Pancreas (tissue), 10 donors: ENCODE data around the gene MYL10. TPM values are rescaled to one million over a fixed set of nuclear protein-coding genes. Genes with fewer than 3 reads are reported as not detected.
A peak's percentile ranks its signal among the peaks of the same experiment; 100 is the strongest.

ENCODE experiments used
- ATAC-seq, 4 donors: fragments of 200-7000 bp; cut with Tn5 transposase; one replicate each; pipeline versions ENCODE4 v1.8.0 to v1.9.1; 2020; ENCODE audit warnings: mild to moderate bottlenecking in 4 of 4, moderate library complexity in 4 of 4
- DNase-seq, 6 donors: peaks; one replicate each; pipeline ENCODE4 v3.0.0-alpha.2; 2020
- FAIRE-seq: peaks from 2 replicates; lab custom pipeline; 2012; peaks lifted over from hg19 to GRCh38; lab: Jason Lieb, UNC
- H3K27ac ChIP-seq, 4 donors: fragments of 200-600 bp; sonication (generic); 1 replicate in 3 of 4; 2 replicates in 1 of 4; pipeline versions ENCODE4 v1.5.0 to v1.8.0; 2020
- H3K27me3 ChIP-seq, 4 donors: fragments of 200-600 bp; one replicate each; pipeline ENCODE4 v1.8.0; 2021
- H3K36me3 ChIP-seq, 3 donors: fragments of 200-600 bp; sonication (generic) in 1 of 3; one replicate each; pipeline versions ENCODE4 v1.5.0 to v1.8.0; 2020 to 2021
- H3K4me1 ChIP-seq, 3 donors: fragments of 200-600 bp; one replicate each; pipeline ENCODE4 v1.8.0; 2021
- H3K4me3 ChIP-seq, 4 donors: fragments of 200-600 bp; sonication (generic) in 2 of 4; one replicate each; pipeline versions ENCODE4 v1.5.0 to v1.8.0; 2020 to 2021
- H3K9me3 ChIP-seq, 4 donors: fragments of 200-600 bp; one replicate each; pipeline ENCODE4 v1.8.0; 2021
- WGBS, 2 donors: extraction: QIAGEN DNeasy Blood & Tissue Kit; methylation state at CpG; one replicate each; pipeline ENCODE4 v1.1.7; 2013; 5-methylcytosine and 5-hydroxymethylcytosine counted together
- intact Hi-C, 3 donors: fragments of 100-400 bp; cut with DNase I; formaldehyde crosslinking; loops; one replicate each; pipeline versions ENCODE4 v1.11.1 to v1.14.2; 2022
- polyA plus RNA-seq, 2 donors: library from polyadenylated mRNA; stranded (reverse); fragments of 200-250 nt; gene quantifications; one replicate each; pipeline ENCODE4 v1.2.3, GENCODE V29; 2013
- total RNA-seq, 6 donors: library from RNA; stranded (reverse); fragmentation: NEBNext Ultra II Directional in 4 of 6; extraction: Animal tissue kit (Norgen Biotek cat#: 25700) in 4 of 6; gene quantifications; one replicate each; pipeline versions ENCODE4 v1.2.1 to v1.2.4, GENCODE V29; 2021 to 2023
- TF ChIP-seq, protein P1 (sequence below), 4 donors: fragments of 200-600 bp; sonication (generic) in 3 of 4; IDR thresholded peaks; one replicate each; pipeline versions ENCODE4 v1.5.0 to v1.8.0; 2021; ENCODE audit warnings: antibody characterized with exemption in 4 of 4
- donor health status: healthy with polysubstance abuse.
- donor health status: DM: no; HTN: no; CAD: no; lungs with moderate emphysema.
- donor health status: DM: no; HTN: no; CAD: no.
- donor health status: control.
- donor health status: control.
- donor health status: Bipolar disorder and iron deficiency.
- donor health status: DM: yes; HTN: yes; CAD: no.
- donor health status: DM: no; HTN: no; CAD: no.
- donor health status: DM: no; HTN: no; CAD: no.
- donor health status: DM: yes; HTN: yes; CAD: no.

The MYL10 gene
- total and polyA plus RNA-seq, 8 donors, result not detected

DNA sequence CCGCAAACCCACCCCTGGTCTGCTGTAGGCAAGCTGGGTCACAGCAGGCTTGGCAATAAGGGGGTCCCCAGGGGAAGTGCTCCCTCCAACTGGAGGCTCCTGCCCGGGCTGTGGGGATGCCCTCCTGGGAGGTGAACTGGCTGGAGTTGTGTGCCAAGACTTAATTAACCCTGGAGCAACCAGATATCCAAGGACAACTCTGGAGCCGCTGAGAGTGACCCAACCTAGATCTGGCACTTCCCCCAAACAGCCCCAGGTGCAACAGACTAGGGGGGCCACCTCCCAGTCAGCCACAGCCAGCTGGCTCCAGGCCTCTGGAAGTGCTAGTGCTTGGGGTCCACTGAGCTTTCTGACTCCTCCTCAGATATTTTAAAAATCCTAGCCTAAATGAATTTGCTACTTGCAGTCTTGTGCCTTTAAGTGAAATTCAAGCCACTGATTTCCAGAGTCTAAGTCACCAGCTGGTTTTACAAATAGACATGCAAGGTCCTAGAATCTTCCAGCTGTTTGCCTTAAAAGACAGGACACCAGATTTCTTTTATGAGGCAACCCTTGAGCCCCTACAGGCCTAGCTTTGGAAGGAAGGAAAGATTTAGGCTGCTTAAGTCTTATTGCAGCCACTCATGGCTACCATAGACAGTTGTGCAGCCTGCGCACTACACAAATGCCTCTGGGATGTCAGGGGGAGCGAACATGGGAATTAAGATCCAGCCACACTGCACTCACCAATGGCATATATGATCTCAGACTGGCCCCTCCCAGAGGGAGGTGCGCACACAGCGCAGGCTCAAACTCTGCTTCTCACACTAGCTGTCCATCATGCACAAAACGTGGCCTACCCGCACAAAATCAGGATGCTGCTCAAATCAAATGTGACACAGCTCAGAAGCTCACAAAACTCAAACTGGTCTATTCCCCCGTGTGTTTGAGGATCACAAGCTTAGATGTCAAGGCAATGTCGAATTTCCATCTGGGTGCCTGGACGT lies 42.6 kb upstream of the MYL10 start:
- FAIRE-seq (no peak), ATAC-seq (peak in 2 of 4 donors; percentile 21 to 23), DNase-seq (no peak)
- H3K36me3 ChIP-seq, result no peaks in the 10 kb centered on the region
- TF ChIP-seq, protein P1, sequence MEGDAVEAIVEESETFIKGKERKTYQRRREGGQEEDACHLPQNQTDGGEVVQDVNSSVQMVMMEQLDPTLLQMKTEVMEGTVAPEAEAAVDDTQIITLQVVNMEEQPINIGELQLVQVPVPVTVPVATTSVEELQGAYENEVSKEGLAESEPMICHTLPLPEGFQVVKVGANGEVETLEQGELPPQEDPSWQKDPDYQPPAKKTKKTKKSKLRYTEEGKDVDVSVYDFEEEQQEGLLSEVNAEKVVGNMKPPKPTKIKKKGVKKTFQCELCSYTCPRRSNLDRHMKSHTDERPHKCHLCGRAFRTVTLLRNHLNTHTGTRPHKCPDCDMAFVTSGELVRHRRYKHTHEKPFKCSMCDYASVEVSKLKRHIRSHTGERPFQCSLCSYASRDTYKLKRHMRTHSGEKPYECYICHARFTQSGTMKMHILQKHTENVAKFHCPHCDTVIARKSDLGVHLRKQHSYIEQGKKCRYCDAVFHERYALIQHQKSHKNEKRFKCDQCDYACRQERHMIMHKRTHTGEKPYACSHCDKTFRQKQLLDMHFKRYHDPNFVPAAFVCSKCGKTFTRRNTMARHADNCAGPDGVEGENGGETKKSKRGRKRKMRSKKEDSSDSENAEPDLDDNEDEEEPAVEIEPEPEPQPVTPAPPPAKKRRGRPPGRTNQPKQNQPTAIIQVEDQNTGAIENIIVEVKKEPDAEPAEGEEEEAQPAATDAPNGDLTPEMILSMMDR (IDR thresholded peaks at IDR 0.05), result no peak
- no peaks in the 10 kb centered on the region for H3K27me3 ChIP-seq
- intact Hi-C loops, result loop anchor here in 1 of 3 donors (10.0 kb wide), 1 partner anchor 573 kb away; no protein-coding TSS in a partner anchor
- no peak overlapping the region for H3K4me3 ChIP-seq
- WGBS, 2 donors, result 72 to 76% methylated on average over 12 of the region's 12 CpGs
- H3K27ac ChIP-seq, result no peak overlapping the region
- H3K9me3 ChIP-seq, result no peaks in the 10 kb centered on the region
- no peaks in the 10 kb centered on the region for H3K4me1 ChIP-seq

DNA sequence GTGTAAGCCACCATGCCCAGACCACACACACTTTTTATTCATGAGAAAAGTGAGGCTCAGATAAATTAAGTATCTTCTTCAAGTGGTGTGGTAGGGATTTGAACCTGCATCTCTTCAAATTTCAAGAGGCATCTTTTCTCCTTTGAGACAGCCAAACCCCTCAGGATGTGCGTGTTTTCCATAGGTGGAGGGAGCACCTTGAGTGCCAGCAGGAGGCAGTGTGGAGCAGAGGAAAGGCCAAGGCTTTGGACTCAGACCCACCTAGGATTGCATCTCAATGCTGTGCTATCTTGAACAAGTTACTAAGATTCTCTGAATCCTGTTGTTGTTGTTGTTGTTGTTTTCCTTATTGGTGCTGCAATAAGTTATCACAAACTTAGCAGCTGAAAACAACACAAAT lies 40.2 kb upstream of the MYL10 start:
- DNase-seq (no peak), ATAC-seq (no peak), FAIRE-seq (no peak)
- H3K9me3 ChIP-seq, result no peaks in the 10 kb centered on the region
- H3K4me3 ChIP-seq, result no peak overlapping the region
- intact Hi-C loops, result no loop called here
- H3K27ac ChIP-seq, result no peak overlapping the region
- no peaks in the 10 kb centered on the region for H3K27me3 ChIP-seq
- H3K4me1 ChIP-seq, result no peaks in the 10 kb centered on the region
- H3K36me3 ChIP-seq, result no peaks in the 10 kb centered on the region
- TF ChIP-seq, protein P1 (IDR thresholded peaks at IDR 0.05), result no peak
- WGBS, 2 donors, result 71 to 73% methylated on average over 1 of the region's 1 CpG

DNA sequence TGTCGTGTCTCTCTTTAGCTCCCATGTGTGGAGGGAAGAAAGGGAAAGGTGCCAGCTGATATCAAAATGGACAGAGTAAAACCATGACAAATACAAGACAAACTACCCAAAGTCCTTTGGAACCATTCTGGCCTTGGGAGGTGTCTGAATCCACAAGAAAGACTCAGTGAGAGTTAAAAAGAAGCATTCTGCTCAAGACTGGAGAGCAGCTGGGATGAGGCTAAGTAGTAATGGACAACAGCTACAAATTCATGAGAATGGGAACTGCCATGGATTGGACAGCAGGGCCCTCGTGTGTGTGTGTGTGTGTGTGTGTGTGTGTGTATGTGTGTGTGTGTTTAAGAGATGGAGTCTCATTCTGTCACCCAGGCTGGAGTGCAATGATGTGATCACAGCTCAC lies 39.6 kb upstream of the MYL10 start:
- TF ChIP-seq, protein P1 (IDR thresholded peaks at IDR 0.05), result no peak
- intact Hi-C loops, result no loop called here
- no peak for FAIRE-seq
- 76 to 91% methylated on average over 1 to 2 of the region's 2 CpGs for WGBS, 2 donors
- Histone ChIP-seq H3K4me3 (no peak overlapping the region), H3K27ac (no peak overlapping the region), H3K27me3 (no peaks in the 10 kb centered on the region), H3K4me1 (no peaks in the 10 kb centered on the region), H3K9me3 (no peaks in the 10 kb centered on the region), H3K36me3 (no peaks in the 10 kb centered on the region)
- ATAC-seq, result no peak
- no peak for DNase-seq

DNA sequence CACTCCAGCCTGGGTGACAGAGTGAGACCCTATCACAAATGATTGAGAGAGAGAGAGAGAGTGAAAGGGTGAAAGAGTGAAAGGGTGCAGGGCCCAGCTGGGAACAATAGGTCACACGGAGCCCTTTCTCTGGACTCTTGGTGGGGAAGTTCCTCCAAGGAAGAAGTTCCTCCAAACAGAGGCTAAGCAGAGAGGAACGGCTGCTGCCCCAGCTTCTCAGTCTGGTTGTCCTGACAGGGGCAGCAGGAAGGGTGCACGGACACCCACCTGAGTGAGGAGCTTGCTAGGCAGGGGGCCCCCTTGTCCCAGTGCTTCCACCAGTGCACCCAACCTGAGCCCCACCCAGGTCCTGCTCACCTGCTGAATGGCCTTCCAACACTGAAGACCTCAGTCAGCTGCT lies 38.8 kb upstream of the MYL10 start:
- Histone ChIP-seq H3K4me1 (no peaks in the 10 kb centered on the region), H3K36me3 (no peaks in the 10 kb centered on the region), H3K4me3 (no peak overlapping the region), H3K27ac (no peak overlapping the region), H3K27me3 (no peaks in the 10 kb centered on the region), H3K9me3 (no peaks in the 10 kb centered on the region)
- no peak for FAIRE-seq
- no peak for DNase-seq
- no peak for ATAC-seq
- 55 to 65% methylated on average over 3 of the region's 3 CpGs for WGBS, 2 donors
- TF ChIP-seq, protein P1 (IDR thresholded peaks at IDR 0.05), result no peak
- intact Hi-C loops, result no loop called here

DNA sequence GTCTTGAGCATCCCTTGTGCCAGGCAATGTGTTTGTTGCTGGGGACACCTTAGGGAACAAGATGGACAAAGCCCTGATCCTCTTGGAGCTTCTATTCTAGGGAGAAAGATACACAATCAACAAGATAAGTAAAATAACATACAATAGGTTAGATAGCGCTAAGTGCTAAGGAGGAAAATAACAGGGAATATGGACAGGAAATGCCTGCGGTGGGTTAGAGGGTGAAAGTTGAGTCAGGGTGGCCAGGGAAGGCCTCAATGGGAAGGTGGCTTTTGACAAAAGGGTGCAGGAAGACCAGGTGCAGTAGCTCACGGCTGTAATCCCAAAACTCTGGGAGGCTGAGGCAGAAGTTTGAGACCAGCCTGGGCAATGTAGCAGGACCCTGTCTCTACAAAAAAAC lies 38.3 kb upstream of the MYL10 start:
- WGBS, 2 donors, result 82 to 85% methylated on average over 3 of the region's 3 CpGs
- no peak overlapping the region for H3K27ac ChIP-seq
- H3K9me3 ChIP-seq, result no peaks in the 10 kb centered on the region
- no peaks in the 10 kb centered on the region for H3K4me1 ChIP-seq
- no peak for DNase-seq
- no peaks in the 10 kb centered on the region for H3K36me3 ChIP-seq
- H3K27me3 ChIP-seq, result no peaks in the 10 kb centered on the region
- intact Hi-C loops, result no loop called here
- no peak for FAIRE-seq
- H3K4me3 ChIP-seq, result no peak overlapping the region
- ATAC-seq, result no peak
- TF ChIP-seq, protein P1 (IDR thresholded peaks at IDR 0.05), result no peak
